ENCODE measurements around the gene LAMA2.

The LAMA2 gene

GRCh38 chr6:129344379-129344778, 461.4 kb downstream of the LAMA2 start:
- in situ Hi-C loops (cut with HindIII; ENCODE audit: low sequenced_read_pairs): no loop called here

GRCh38 chr6:129345890-129346289, 463.0 kb downstream of the LAMA2 start:
- in situ Hi-C loops (cut with HindIII; ENCODE audit: low sequenced_read_pairs): no loop called here

- in situ Hi-C loops (cut with HindIII; ENCODE audit: low sequenced_read_pairs): no loop called here
Measured at GRCh38 chr6:129346964-129347363, 464.0 kb downstream of the LAMA2 start.

- in situ Hi-C loops (cut with HindIII; ENCODE audit: low sequenced_read_pairs): no loop called here
Measured at GRCh38 chr6:129350278-129350677, 467.3 kb downstream of the LAMA2 start.

GRCh38 chr6:129351807-129352206, 468.9 kb downstream of the LAMA2 start:
- in situ Hi-C loops (cut with HindIII; ENCODE audit: low sequenced_read_pairs): no loop called here

- in situ Hi-C loops (cut with HindIII; ENCODE audit: low sequenced_read_pairs): no loop called here
Measured at GRCh38 chr6:129353067-129353466, 470.1 kb downstream of the LAMA2 start.

GRCh38 chr6:129356129-129356528, 473.2 kb downstream of the LAMA2 start:
- in situ Hi-C loops (cut with HindIII; ENCODE audit: low sequenced_read_pairs): no loop called here

- in situ Hi-C loops (cut with HindIII; ENCODE audit: low sequenced_read_pairs): no loop called here
Measured at GRCh38 chr6:129359811-129360681, 477.1 kb downstream of the LAMA2 start.

GRCh38 chr6:129360682-129360955, 477.7 kb downstream of the LAMA2 start:
- in situ Hi-C loops (cut with HindIII; ENCODE audit: low sequenced_read_pairs): no loop called here

GRCh38 chr6:129364037-129364436, 481.1 kb downstream of the LAMA2 start:
- in situ Hi-C loops (cut with HindIII; ENCODE audit: low sequenced_read_pairs): no loop called here

- in situ Hi-C loops (cut with HindIII; ENCODE audit: low sequenced_read_pairs): no loop called here
Measured at GRCh38 chr6:129364767-129365166, 481.8 kb downstream of the LAMA2 start.

GRCh38 chr6:129368076-129368475, 485.1 kb downstream of the LAMA2 start:
- in situ Hi-C loops (cut with HindIII; ENCODE audit: low sequenced_read_pairs): no loop called here

- in situ Hi-C loops (cut with HindIII; ENCODE audit: low sequenced_read_pairs): no loop called here
Measured at GRCh38 chr6:129368970-129369369, 486.0 kb downstream of the LAMA2 start.

GRCh38 chr6:129369737-129370136, 486.8 kb downstream of the LAMA2 start:
- in situ Hi-C loops (cut with HindIII; ENCODE audit: low sequenced_read_pairs): no loop called here

- in situ Hi-C loops (cut with HindIII; ENCODE audit: low sequenced_read_pairs): no loop called here
Measured at GRCh38 chr6:129370268-129370916, 487.5 kb downstream of the LAMA2 start.

- in situ Hi-C loops (cut with HindIII; ENCODE audit: low sequenced_read_pairs): no loop called here
Measured at GRCh38 chr6:129381885-129382284, 498.9 kb downstream of the LAMA2 start.

GRCh38 chr6:129382916-129383315, 500.0 kb downstream of the LAMA2 start:
- in situ Hi-C loops (cut with HindIII; ENCODE audit: low sequenced_read_pairs): no loop called here

- in situ Hi-C loops (cut with HindIII; ENCODE audit: low sequenced_read_pairs): no loop called here
Measured at GRCh38 chr6:129385117-129385516, 502.2 kb downstream of the LAMA2 start.

GRCh38 chr6:129390900-129391299, 508.0 kb downstream of the LAMA2 start:
- in situ Hi-C loops (cut with HindIII; ENCODE audit: low sequenced_read_pairs): no loop called here

GRCh38 chr6:129393654-129394053, 510.7 kb downstream of the LAMA2 start:
- in situ Hi-C loops (cut with HindIII; ENCODE audit: low sequenced_read_pairs): no loop called here

- in situ Hi-C loops (cut with HindIII; ENCODE audit: low sequenced_read_pairs): no loop called here
Measured at GRCh38 chr6:129398764-129399163, 515.8 kb downstream of the LAMA2 start.

- in situ Hi-C loops (cut with HindIII; ENCODE audit: low sequenced_read_pairs): no loop called here
Measured at GRCh38 chr6:129402244-129402643, 519.3 kb downstream of the LAMA2 start.

- in situ Hi-C loops (cut with HindIII; ENCODE audit: low sequenced_read_pairs): no loop called here
Measured at GRCh38 chr6:129411092-129411491, 528.2 kb downstream of the LAMA2 start.
